NCI-H526 (cell line): ENCODE data around the gene SSBP2.
"Not testable (repeated sequence)": the region's sequence is repeated elsewhere in the genome, so short reads cannot be mapped to it uniquely, and the experiment has no call there.

Experiments
- DNase-seq, 2 experiments: peaks; one replicate each; lab custom pipeline; 2025; lab: John Stamatoyannopoulos, UW

SSBP2 gene

DNA sequence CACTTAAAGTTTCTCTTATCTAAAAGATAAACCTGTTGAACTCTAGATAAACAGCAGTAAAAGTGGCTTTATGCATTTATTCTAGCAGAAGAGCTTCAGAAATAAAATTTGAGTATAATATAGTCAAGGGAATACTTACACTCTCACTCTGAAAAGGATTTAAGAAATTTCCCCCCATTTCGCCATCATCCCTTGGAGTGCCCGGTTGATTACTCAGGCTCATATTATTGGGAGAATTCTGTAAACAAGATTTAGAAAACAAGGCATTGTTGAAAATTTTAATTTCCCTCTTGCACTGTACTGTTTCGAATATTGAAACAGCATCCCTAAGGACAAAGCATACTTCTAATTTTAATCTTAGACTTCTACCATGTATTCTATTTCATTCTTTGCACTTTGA is 322.5 kb downstream of the SSBP2 start:
- no peak for DNase-seq

- no peak for DNase-seq
These were observed 323.3 kb downstream of the SSBP2 start for GRCh38 chr5:81427566-81427965.

- DNase-seq, result no peak
These were observed 324.4 kb downstream of the SSBP2 start for GRCh38 chr5:81426359-81427030.

GRCh38 chr5:81425569-81425968 is 325.3 kb downstream of the SSBP2 start:
- DNase-seq, result peak; percentile 4 to 59

DNA sequence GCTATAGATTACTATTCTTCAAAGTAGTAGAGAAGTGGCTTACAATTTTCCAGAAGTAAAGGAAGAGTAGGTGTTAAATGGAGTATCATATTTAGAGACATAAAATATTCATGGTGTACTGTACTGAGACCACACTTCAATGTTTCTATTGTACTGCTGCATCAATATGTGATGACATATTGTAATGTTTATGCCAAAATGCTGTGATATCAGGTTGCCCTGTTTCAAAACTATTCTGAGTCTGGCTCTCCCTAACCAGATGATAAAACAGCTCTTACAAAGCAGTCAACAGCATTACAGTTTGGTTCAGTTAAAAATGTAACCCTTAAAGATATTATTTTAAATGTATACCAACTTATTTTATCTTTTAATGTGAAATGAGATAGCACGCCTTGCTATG is 326.2 kb downstream of the SSBP2 start:
- DNase-seq, result no peak

- no peak for DNase-seq
These were observed 328.2 kb downstream of the SSBP2 start for GRCh38 chr5:81422671-81423070.

DNA sequence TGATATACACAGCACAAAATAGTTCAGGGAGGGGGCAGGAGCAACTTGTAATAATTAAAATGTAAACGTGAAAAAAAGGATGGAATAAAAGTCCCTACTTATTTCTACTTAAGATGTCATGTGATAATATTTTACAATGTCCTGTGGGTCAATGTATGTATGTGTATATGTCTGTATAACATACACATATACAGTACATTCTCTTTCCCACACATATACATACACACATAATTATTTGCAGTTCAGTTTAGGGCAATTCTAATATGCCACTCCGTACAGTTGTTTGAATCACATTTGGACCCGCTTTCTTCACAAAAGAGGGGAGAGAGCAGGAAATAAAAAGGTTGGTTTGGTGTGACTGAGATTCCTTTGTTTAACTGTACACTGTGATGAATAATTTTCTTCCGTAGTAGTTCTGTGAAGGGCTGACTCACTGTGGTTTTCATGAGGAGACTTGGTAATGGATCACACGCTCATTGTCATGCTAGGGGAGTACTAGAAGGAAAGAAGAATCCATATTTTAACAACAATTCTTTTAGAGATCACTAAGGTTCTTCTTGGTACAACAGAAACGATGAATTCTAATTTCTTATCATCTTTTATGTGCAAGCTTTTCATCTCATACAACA is 330.7 kb downstream of the SSBP2 start:
- no peak for DNase-seq

DNA sequence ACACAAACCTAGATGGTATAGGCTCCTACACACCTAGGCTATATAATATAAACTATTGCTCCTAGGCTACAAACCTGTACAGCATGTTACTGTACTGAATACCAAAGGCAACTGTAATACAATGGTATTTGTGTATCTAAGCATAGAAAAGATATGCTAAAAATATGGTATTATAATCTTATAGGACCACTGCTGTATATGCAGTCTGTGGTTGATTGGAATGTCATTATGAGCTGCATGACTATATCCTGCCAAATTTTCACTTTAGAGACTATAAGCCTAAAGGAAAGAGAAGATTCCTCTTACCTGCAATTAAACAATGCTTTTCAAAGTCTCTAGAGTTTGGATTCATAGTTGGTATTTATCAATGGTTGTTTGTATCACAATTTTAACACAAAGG is 332.3 kb downstream of the SSBP2 start:
- DNase-seq, result no peak

DNA sequence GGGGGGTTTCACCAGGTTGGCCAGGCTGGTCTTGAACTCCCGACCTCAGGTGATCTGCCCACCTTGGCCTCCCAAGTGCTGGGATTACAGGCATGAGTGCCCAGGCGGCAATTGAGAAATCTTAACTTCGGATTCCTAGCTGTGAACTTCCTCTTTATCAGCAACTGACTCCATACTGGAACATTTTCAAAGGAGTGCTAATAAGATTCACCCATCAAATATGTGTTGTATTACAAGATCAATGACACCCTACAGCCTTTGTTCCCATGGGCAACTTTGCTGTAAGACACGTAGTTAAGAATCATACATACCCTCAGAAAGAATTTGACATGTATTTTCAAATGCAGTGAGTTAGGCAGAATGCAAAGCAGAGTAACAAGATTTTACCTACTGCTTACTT is 333.8 kb downstream of the SSBP2 start:
- no peak for DNase-seq

- no peak for DNase-seq
These were observed 341.0 kb downstream of the SSBP2 start for GRCh38 chr5:81409896-81410295.

- no peak for DNase-seq
These were observed 341.5 kb downstream of the SSBP2 start for GRCh38 chr5:81409361-81409760.

- no peak for DNase-seq
These were observed 342.4 kb downstream of the SSBP2 start for GRCh38 chr5:81408496-81408895.

DNA sequence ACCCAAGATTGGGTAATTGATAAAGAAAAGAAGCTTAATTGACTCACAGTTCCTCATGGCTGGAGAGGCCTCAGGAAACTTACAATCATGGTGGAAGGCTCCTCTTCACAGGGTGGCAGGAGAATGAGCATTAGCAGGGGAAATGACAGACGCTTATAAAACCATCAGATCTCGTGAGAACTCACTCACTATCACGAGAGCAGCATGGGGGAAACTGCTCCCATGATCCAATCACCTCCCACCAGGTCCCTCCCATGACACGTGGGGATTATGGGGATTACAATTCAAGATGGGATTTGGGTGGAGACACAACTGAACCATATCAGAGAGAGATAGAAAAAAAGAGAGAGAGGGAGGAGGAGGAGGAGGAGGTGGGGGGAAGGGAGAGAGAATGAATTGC is 343.1 kb downstream of the SSBP2 start:
- DNase-seq, result not testable (repeated sequence)

GRCh38 chr5:81405126-81405891 is 345.6 kb downstream of the SSBP2 start:
- DNase-seq, result no peak

DNA sequence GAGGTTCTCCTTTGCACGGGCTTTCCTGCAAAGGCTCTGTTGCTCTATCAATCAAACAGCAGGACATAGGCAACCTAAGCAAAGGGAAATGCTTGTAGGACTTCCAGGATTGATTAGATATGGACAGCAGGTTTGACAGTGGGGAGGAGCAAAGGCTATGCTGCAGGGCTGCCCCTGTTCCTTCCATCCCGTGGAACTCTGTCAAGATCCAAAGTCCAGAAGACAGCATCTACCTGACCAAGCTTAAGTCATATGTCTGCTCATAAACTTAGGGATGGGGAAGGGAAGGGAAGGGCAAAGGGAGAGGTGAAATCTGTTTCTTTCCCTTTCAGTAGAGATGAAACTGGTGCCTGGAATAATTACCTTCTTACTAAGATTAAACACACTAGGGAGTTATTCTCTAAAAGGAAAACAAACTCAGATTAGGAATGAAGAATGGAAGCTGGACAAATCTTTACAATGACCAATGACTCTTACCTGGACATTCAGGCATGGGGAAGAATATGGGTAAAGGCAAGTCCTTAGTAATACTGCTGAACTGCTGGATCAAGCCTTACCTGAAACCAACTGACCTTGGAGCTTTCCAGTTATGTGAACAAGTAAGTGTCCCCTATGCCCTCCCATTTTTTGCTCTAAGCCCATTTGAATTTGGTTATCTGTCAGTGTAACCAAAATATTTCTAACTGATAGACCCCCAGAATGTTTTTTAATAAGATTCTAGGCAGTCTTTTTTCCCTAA is 348.5 kb downstream of the SSBP2 start:
- DNase-seq, result no peak

GRCh38 chr5:81401266-81401665 is 349.6 kb downstream of the SSBP2 start:
- no peak for DNase-seq

DNA sequence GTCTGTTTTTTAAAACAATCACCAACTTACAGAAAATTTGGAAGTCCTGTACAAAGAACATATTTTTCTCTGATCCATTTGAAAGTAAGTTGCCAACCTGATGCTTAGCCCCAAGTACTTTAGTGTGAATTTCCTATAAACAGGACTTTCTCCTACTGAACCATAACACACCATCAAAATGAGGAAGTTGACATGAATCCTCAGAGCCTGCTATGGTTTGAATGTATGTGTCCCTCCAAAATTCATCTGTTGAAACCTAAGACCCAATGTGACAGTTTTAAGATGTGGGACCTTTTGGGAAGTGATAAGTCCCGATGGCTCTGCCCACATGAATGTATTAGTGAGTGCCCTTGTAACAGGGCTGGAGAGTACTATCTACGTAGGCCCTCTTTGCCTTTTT is 350.5 kb downstream of the SSBP2 start:
- no peak for DNase-seq

GRCh38 chr5:81398741-81399140 is 352.2 kb downstream of the SSBP2 start:
- no peak for DNase-seq

GRCh38 chr5:81397176-81397575 is 353.7 kb downstream of the SSBP2 start:
- DNase-seq, result no peak

GRCh38 chr5:81395262-81395661 is 355.6 kb downstream of the SSBP2 start:
- no peak for DNase-seq

DNA sequence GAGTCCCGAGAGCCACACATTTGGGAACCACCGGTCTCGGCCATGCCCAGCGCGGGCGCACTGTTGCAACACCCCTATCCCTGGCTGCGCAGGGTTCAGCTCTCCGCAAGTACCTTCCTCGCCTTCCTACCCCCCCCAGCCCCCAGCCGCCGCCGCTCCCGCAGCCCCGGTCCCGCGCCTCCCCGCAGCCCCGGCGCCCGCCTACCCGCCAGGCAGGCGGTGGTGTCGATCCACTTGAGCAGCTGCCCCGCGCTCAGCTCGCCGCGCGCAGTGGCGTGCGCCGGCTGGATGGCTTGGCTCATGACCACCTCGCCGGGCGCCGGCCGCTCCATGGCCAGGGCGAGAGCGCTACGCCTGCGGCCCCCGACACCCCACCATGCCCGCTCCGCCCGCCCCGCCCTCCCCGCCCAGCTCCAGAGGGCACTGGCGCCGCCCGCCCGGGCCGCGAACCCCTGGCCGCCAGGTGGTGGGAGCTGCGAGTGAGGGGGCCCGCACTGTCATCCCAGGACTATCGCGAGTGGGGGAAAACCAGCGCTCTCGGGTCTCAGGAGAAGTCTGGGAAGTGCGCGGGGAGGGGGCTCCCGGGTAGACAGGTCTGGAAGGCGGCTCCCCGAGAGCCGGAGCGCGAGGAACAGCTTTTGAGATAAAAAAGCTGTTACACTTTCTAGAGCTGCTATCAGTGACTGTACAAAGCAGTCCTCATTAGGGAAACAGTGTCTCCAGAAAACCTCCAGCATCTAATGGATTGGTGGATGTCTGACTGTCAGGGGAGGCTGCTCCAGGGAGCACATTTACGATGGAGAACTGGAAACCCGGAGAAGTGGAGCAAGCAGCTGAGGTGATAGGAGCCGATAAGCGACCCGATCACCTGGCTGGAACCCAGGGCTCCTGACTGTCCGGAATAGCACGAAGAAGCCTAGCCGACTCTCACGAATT is 356.8 kb downstream of the SSBP2 start, which contains the start of gene ACOT12:
TSS of gene ACOT12 (minus strand) at position 352 of the 936 bp plus-strand sequence. CDS start at position 332, 20 bp downstream.
- DNase-seq, result peak in 1 of 2 experiments; percentile 33
